Aorta (tissue), 5 donors: ENCODE results near the gene CCT6B. TPM values are rescaled to one million over a fixed set of nuclear protein-coding genes. Genes with fewer than 3 reads are reported as not detected.

ENCODE experiments used
- ATAC-seq: fragments of 200-7000 bp; cut with Tn5 transposase; one replicate; pipeline ENCODE4 v1.9.1; 2022; ENCODE audit warnings: moderate library complexity; ENCODE audit not compliant: low FRiP score
- DNase-seq, 2 donors: peaks; one replicate each; pipeline ENCODE4 v3.0.0-alpha.2; 2020
- H3K27ac ChIP-seq, 2 donors: one replicate each; pipeline ENCODE4 v1.5.1; 2013; ENCODE audit warnings: low read length in 2 of 2, mild to moderate bottlenecking in 2 of 2, moderate library complexity in 2 of 2, control low read depth in 1 of 2, inconsistent platforms in 1 of 2, low read depth in 1 of 2
- H3K27me3 ChIP-seq, 2 donors: one replicate each; pipeline ENCODE4 v1.6.1; 2013; ENCODE audit warnings: control low read depth in 1 of 2, low read length in 1 of 2, mild to moderate bottlenecking in 1 of 2, moderate library complexity in 1 of 2; ENCODE audit not compliant: insufficient read depth in 2 of 2, control insufficient read depth in 1 of 2
- H3K36me3 ChIP-seq, 2 donors: one replicate each; pipeline ENCODE4 v1.6.1; 2013; ENCODE audit warnings: control low read depth in 1 of 2, low read length in 1 of 2, mild to moderate bottlenecking in 1 of 2; ENCODE audit not compliant: insufficient read depth in 2 of 2, control insufficient read depth in 1 of 2
- H3K4me1 ChIP-seq, 2 donors: one replicate each; pipeline ENCODE4 v1.6.1; 2013; ENCODE audit warnings: low read length in 2 of 2, control low read depth in 1 of 2, mild to moderate bottlenecking in 1 of 2, moderate library complexity in 1 of 2; ENCODE audit not compliant: insufficient read depth in 2 of 2, control insufficient read depth in 1 of 2
- H3K4me3 ChIP-seq, 2 donors: one replicate each; pipeline ENCODE4 v1.5.1; 2013; ENCODE audit warnings: low read length in 2 of 2, control low read depth in 1 of 2, mild to moderate bottlenecking in 1 of 2
- H3K9me3 ChIP-seq: one replicate; pipeline ENCODE4 v1.6.1; 2013; ENCODE audit warnings: mild to moderate bottlenecking, low read length; ENCODE audit not compliant: control insufficient read depth
- WGBS, 2 donors: extraction: QIAGEN DNeasy Blood & Tissue Kit; methylation state at CpG; one replicate each; pipeline ENCODE4 v1.1.7; 2013; 5-methylcytosine and 5-hydroxymethylcytosine counted together
- intact Hi-C, 2 donors: fragments of 100-400 bp; cut with DNase I; formaldehyde crosslinking; loops; one replicate each; pipeline versions ENCODE4 v1.14.2 to v1.15.0; 2022
- long read RNA-seq, 2 donors: library from polyadenylated mRNA; unstranded; transcript quantifications; one replicate each; pipeline ENCODE4 v2.0.0, GENCODE V29; 2020 to 2021
- polyA plus RNA-seq, 2 donors: library from polyadenylated mRNA; stranded (reverse); fragments of 200-250 nt; gene quantifications; one replicate each; pipeline ENCODE4 v1.2.3, GENCODE V29; 2013
- total RNA-seq, 2 donors: library from RNA; stranded (reverse); fragmentation: NEBNext Ultra II Directional; extraction: Animal tissue kit (Norgen Biotek cat#: 25700); gene quantifications; one replicate each; pipeline ENCODE4 v1.2.1, GENCODE V29; 2021
- donor health status: healthy with polysubstance abuse.
- donor health status: Bipolar disorder and iron deficiency.
- donor health status: DM: no; HTN: no; CAD: no.
- donor health status: DM: no; HTN: no; CAD: no.
- donor health status: DM: yes; HTN: yes; CAD: no.

CCT6B gene, protein sequence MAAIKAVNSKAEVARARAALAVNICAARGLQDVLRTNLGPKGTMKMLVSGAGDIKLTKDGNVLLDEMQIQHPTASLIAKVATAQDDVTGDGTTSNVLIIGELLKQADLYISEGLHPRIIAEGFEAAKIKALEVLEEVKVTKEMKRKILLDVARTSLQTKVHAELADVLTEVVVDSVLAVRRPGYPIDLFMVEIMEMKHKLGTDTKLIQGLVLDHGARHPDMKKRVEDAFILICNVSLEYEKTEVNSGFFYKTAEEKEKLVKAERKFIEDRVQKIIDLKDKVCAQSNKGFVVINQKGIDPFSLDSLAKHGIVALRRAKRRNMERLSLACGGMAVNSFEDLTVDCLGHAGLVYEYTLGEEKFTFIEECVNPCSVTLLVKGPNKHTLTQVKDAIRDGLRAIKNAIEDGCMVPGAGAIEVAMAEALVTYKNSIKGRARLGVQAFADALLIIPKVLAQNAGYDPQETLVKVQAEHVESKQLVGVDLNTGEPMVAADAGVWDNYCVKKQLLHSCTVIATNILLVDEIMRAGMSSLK
- total RNA-seq (1 to 10 TPM; 1.9 to 2.4 TPM), polyA plus RNA-seq (1 to 10 TPM in 1 of 2 donors, under 1 TPM in 1; 0.63 to 2.6 TPM)
- long read RNA-seq, donor 1, partial matches to known transcripts, result 1 of 5 reads
- long read RNA-seq, donor 1, other reads (novel, unspliced or antisense), result 4 of 5 reads
- long read RNA-seq, donor 2, partial matches to known transcripts, result 0 of 2 reads
- long read RNA-seq, donor 2, other reads (novel, unspliced or antisense), result 2 of 2 reads

DNA sequence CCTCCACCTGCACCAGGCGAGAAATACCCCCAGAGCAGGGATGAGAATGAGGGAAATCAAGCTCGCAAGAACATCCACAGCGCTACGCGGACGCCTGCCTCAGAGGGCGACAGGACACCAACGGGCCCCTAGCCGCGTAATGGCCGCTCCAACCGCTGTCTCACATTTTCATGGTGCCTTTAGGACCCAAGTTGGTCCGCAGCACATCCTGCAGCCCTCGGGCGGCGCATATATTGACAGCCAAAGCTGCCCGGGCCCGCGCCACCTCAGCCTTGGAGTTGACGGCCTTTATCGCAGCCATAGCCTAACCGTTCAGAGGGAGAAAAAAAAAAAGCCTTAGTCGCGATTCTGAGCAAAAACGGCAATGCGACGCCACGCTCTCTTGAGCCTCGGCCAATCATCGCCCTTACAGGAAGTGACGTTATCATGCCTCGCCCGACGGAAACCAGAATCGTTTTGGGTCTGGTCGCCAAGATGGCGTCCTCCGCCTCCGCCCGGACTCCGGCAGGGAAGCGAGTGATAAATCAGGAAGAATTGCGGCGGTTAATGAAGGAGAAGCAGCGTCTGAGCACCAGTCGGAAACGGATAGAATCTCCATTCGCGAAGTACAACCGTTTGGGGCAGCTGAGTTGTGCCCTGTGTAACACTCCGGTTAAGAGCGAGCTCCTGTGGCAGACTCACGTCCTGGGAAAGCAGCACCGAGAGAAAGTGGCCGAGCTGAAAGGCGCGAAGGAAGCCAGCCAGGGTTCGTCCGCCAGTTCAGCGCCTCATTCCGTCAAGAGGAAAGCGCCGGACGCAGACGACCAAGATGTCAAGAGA is at the start of gene CCT6B, which contains the start of gene ZNF830:
Gene CCT6B (minus strand): TSS at position 368 of the 819 bp plus-strand sequence. CDS start 67 bp downstream, at position 301.
Gene ZNF830 (plus strand): TSS at position 448 of the 819 bp plus-strand sequence. CDS start 27 bp downstream, at position 475.
- intact Hi-C loops, result loop anchor here (2.0 to 5.0 kb wide), 5 partner anchors 19 to 157 kb away; partner anchors contain the start of genes LIG3 (in 1 of the 2) and RAD51D (in 1 of the 2)
- Histone ChIP-seq H3K27ac (peak within 1 kb of the TSS; percentile 69 to 98), H3K9me3 (no peaks in the 10 kb centered on the region), H3K4me1 (peaks cover 3 to 6% of the 10 kb centered on the region in 2 donors), H3K27me3 (no peaks in the 10 kb centered on the region), H3K4me3 (peak within 1 kb of the TSS; percentile 75 to 78), H3K36me3 (no peaks in the 10 kb centered on the region)
- ATAC-seq, result peak; percentile 98
- DNase-seq, result peak; percentile 95 to 96
- 0% methylated on average over 65 of the region's 65 CpGs for WGBS, 2 donors

DNA sequence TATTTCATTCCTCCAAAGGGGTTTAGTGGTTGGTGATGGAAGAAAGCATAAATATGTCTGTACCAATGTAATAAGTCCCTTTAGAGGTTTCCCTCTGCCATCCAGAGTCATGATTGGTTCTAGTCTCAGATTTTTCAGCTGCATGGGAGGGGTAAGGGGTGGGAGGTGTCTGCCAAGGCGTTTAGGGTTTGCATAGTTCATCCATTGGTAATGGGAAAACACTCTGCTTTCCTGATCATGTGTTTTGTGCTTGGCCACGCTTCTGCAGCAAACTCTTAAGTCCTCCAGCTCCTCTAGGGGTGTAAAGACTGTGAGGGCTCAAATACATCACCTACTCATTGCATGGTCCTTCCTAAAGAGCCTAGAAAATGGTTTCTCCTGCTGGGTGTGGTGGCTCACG is 48.8 kb upstream of the CCT6B start:
- DNase-seq (no peak), ATAC-seq (no peak)
- intact Hi-C loops, result no loop called here
- Histone ChIP-seq H3K27ac (no peak overlapping the region), H3K9me3 (no peaks in the 10 kb centered on the region), H3K36me3 (peaks cover 4 to 9% of the 10 kb centered on the region in 2 donors), H3K4me1 (no peaks in the 10 kb centered on the region), H3K4me3 (no peak overlapping the region), H3K27me3 (no peaks in the 10 kb centered on the region)
- WGBS, 2 donors, result 45 to 59% methylated on average over 3 of the region's 3 CpGs

DNA sequence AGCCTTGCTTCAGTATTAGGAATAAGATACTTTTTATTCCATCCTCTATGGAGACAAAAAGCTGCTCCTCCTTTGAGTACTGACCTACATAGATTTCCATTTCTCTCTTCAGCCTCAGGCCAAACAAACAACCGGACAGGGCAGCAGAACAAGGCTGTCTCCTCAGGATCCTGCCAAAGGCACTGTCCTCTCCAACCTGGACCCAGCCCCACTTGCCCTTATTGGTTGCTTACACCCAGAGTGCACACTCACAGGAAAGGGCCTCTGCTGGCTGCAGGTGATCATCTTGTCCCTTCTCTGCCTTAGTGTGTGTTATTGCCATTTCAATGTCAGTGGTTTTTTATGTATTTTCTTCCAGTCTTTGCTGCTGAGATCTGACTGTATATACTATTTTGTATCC is 45.7 kb upstream of the CCT6B start:
- H3K9me3 ChIP-seq, result no peaks in the 10 kb centered on the region
- H3K27ac ChIP-seq, result no peak overlapping the region
- DNase-seq (no peak), ATAC-seq (no peak)
- WGBS, 2 donors, result 32 to 95% methylated on average over 1 of the region's 1 CpG
- peaks cover 9 to 11% of the 10 kb centered on the region in 2 donors for H3K36me3 ChIP-seq
- H3K4me1 ChIP-seq, result no peaks in the 10 kb centered on the region
- H3K27me3 ChIP-seq, result no peaks in the 10 kb centered on the region
- H3K4me3 ChIP-seq, result no peak overlapping the region
- intact Hi-C loops, result no loop called here

DNA sequence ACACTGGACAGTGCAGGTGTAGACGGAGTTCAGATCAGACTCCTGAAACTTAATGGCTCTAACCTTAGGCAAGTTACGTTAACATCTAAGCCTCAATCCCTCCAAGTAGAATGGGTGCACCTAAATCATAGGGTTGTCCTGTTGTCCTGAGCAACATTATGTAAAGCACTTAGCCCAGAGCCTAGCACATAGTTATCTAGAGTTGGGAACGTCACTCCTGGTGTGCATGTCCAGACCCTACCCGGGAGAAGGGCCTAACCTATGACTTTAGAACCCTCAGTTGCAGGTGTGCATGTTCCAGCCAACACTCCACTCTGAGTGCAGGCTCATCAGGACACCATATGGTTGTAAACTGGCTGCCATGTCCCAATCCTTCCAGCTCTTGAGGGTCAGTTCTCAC is 45.1 kb upstream of the CCT6B start:
- H3K4me1 ChIP-seq, result no peaks in the 10 kb centered on the region
- ATAC-seq (no peak), DNase-seq (no peak)
- H3K27me3 ChIP-seq, result no peaks in the 10 kb centered on the region
- no peak overlapping the region for H3K27ac ChIP-seq
- 80 to 86% methylated on average over 4 of the region's 4 CpGs for WGBS, 2 donors
- peaks cover 9 to 10% of the 10 kb centered on the region in 2 donors for H3K36me3 ChIP-seq
- intact Hi-C loops, result no loop called here
- H3K4me3 ChIP-seq, result no peak overlapping the region
- no peaks in the 10 kb centered on the region for H3K9me3 ChIP-seq

DNA sequence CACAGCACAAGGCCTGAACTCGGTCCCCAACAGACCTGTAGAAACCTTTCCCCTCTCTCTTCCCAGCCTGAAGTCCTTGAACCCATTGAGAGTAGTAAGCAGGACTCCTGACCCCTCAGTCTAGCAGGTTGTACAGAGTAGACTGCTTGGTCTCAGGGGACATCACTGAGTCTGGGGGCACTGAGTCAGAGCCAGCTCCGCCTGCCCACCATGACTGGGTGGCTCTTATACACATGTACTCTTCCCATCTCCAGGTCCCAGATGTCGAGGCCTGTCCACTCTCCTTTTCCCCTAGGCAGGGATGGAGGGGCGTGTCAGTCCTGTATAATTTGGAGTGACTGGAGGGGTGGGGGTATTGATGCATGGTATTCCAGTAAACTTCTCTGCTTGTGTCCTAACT is 42.5 kb upstream of the CCT6B start:
- Histone ChIP-seq H3K36me3 (peaks cover 9 to 11% of the 10 kb centered on the region in 2 donors), H3K9me3 (no peaks in the 10 kb centered on the region), H3K4me3 (no peak overlapping the region), H3K4me1 (no peaks in the 10 kb centered on the region), H3K27me3 (no peaks in the 10 kb centered on the region), H3K27ac (no peak overlapping the region)
- intact Hi-C loops, result loop anchor here in 1 of 2 donors (5.0 kb wide), 1 partner anchor 84 kb away; no protein-coding TSS in a partner anchor
- ATAC-seq (no peak), DNase-seq (no peak)
- WGBS, 2 donors, result 93 to 98% methylated on average over 4 of the region's 4 CpGs

DNA sequence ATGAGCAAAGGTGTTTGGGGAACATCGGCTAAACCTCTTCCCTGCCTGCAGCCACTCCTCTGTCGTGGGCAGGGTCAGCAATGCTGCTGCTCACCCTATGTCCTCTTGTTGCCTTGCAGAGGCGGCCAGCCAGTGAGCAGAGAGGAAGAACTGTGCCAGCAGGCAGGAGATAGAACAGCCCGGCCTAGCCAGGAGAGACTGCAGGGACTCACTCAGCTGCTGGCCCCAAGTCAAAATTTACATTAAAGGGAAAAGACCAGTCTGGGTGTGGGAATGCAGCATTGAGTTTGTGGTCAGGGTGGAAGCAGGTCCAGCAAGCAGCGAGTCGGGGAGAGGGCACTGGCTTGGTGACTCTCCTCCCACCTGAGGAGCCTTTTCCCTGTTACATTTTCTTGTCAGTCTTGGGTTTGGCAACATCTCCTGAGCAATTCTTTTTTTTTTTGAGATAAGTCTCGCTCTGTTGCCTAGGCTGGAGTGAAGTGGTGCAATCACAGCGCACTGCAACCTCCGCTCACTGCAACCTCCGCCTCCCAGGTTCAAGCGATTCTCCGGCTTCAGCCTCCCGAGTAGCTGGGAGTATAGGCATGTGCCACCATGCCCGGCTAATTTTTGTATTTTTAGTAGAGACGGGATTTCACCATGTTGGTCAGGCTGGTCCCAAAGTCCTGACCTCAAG is 41.8 kb upstream of the CCT6B start:
- Histone ChIP-seq H3K9me3 (no peaks in the 10 kb centered on the region), H3K36me3 (peaks cover 9 to 11% of the 10 kb centered on the region in 2 donors), H3K4me3 (no peak overlapping the region), H3K4me1 (no peaks in the 10 kb centered on the region), H3K27ac (no peak overlapping the region), H3K27me3 (no peaks in the 10 kb centered on the region)
- WGBS, 2 donors, result 60 to 64% methylated on average over 15 of the region's 15 CpGs
- intact Hi-C loops, result loop anchor here in 1 of 2 donors (5.0 kb wide), 1 partner anchor 84 kb away; no protein-coding TSS in a partner anchor
- no peak for DNase-seq
- ATAC-seq, result no peak

DNA sequence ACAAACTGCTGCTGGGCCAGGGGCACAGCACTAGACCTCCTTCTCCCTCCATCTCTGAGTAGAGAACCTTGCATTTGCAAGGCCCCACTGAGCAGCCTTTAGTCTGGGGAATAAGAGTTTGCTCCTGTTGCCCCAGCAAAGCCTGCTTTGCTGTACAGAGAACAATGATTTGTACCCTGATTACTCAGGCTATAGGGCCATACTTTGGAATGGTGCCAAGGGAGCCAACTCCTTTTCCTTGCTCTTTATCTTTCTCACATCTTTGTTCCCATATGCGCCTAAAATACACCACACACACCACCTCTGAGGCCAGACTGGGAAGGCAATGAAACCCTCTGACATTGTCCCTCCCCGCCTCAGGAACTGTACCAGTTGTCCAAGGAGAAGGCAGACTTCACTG is 40.3 kb upstream of the CCT6B start:
- Histone ChIP-seq H3K27ac (no peak overlapping the region), H3K9me3 (no peaks in the 10 kb centered on the region), H3K27me3 (no peaks in the 10 kb centered on the region), H3K36me3 (peaks cover 9% of the 10 kb centered on the region in 2 donors), H3K4me1 (no peaks in the 10 kb centered on the region), H3K4me3 (no peak overlapping the region)
- WGBS, 2 donors, result 84 to 87% methylated on average over 2 of the region's 2 CpGs
- DNase-seq (no peak), ATAC-seq (no peak)
- intact Hi-C loops, result loop anchor here in 1 of 2 donors (5.0 kb wide), 1 partner anchor 86 kb away; no protein-coding TSS in a partner anchor
